HCT116 (cell line): Measurements from ENCODE around the gene AOPEP. TPM values are rescaled to one million over a fixed set of nuclear protein-coding genes. Genes with fewer than 3 reads are reported as not detected.

Source experiments
- ATAC-seq: fragments of 200-7000 bp; cut with Tn5 transposase; 2 replicates; pipeline ENCODE4 v1.9.1; 2020; ENCODE audit warnings: mild to moderate bottlenecking, moderate library complexity
- BruUV-seq: library from RNA; stranded (reverse); fragments of 400-500 nt; replicated peaks from 2 replicates; lab custom pipeline; 2021; lab: Mats Ljungman, UMichigan
- CTCF ChIA-PET: fragments of 300-600 bp; sonication (Branson Sonifier 250); formaldehyde crosslinking; loops from one replicate; lab custom pipeline; 2021; ENCODE audit warnings: antibody characterized with exemption; lab: Charles Lee
- POLR2A ChIA-PET: fragments of 300-600, 350-600 bp; sonication (Branson Sonifier 250); formaldehyde crosslinking; loops from one replicate; lab custom pipeline; 2021; ENCODE audit warnings: antibody characterized with exemption; lab: Charles Lee
- RAD21 ChIA-PET, 2 experiments: fragments of 300-600 bp; sonication (Branson Sonifier 250); formaldehyde crosslinking; loops; one replicate each; lab custom pipeline; 2023; ENCODE audit warnings: low total read pairs in 2 of 2; ENCODE audit not compliant: uncharacterized antibody in 2 of 2, unreplicated experiment in 2 of 2, low non-redundant PET in 1 of 2; lab: Charles Lee
- DNase-seq: peaks from one replicate; pipeline ENCODE4 v3.0.0-alpha.2; 2010; ENCODE audit warnings: low read depth, low spot score
- H2AFZ ChIP-seq: fragments of 200-600 bp; shearing (Covaris generic), sonication (generic); 2 replicates; pipeline ENCODE4 v1.6.1; 2017; ENCODE audit warnings: low read depth, mixed run types, mixed read lengths, antibody characterized with exemption, low read length; ENCODE audit not compliant: poor library complexity, severe bottlenecking
- H3K27ac ChIP-seq: 2 replicates; pipeline ENCODE4 v1.5.1; 2012; ENCODE audit warnings: low read depth, low read length
- H3K27me3 ChIP-seq: fragments of 200-600 bp; sonication (generic); 2 replicates; pipeline ENCODE4 v1.6.1; 2016; ENCODE audit warnings: mixed run types, low read length, mixed read lengths; ENCODE audit not compliant: insufficient read depth
- H3K36me3 ChIP-seq, 2 experiments: fragments of 200-500 bp in 1 of 2; fragments of 200-600 bp in 1 of 2; sonication (Bioruptor generic) in 1 of 2; sonication (generic) in 1 of 2; 2 replicates each; pipeline versions ENCODE4 v1.5.1 to v1.6.1; 2014 to 2016; ENCODE audit warnings: low read length in 2 of 2, inconsistent platforms in 1 of 2, mixed read lengths in 1 of 2, mixed run types in 1 of 2; ENCODE audit not compliant: insufficient read depth in 2 of 2, control insufficient read depth in 1 of 2
- H3K4me1 ChIP-seq, 2 experiments: fragments of 200-600 bp in 1 of 2; sonication (generic) in 1 of 2; 2 replicates each; pipeline versions ENCODE4 v1.5.1 to v1.6.1; 2012 to 2017; ENCODE audit warnings: low read length in 2 of 2, inconsistent platforms in 1 of 2, mild to moderate bottlenecking in 1 of 2, mixed read lengths in 1 of 2, mixed run types in 1 of 2, moderate library complexity in 1 of 2; ENCODE audit not compliant: insufficient read depth in 2 of 2, control insufficient read depth in 1 of 2
- H3K4me2 ChIP-seq: fragments of 200-600 bp; sonication (generic); 2 replicates; pipeline ENCODE4 v1.6.1; 2017; ENCODE audit warnings: mixed run types, low read length, mixed read lengths
- H3K4me3 ChIP-seq, 2 experiments: fragments of 200-600 bp in 1 of 2; sonication (generic) in 1 of 2; replicated peaks in 1 of 2; 2 replicates each; pipeline ENCODE4 v1.5.1; 2011 to 2016; ENCODE audit warnings: low read length in 2 of 2, control low read depth in 1 of 2, low read depth in 1 of 2, mild to moderate bottlenecking in 1 of 2, mixed read lengths in 1 of 2, mixed run types in 1 of 2
- H3K79me2 ChIP-seq: fragments of 200-600 bp; sonication (generic); 2 replicates; pipeline ENCODE4 v1.6.1; 2017; ENCODE audit warnings: mild to moderate bottlenecking, mixed run types, low read length, moderate library complexity, mixed read lengths; ENCODE audit not compliant: insufficient read depth
- H3K9ac ChIP-seq: fragments of 200-600 bp; sonication (generic); 2 replicates; pipeline ENCODE4 v1.6.1; 2016; ENCODE audit warnings: low read length, mixed read lengths
- H3K9me2 ChIP-seq: fragments of 200-600 bp; sonication (generic), shearing (Covaris generic); 2 replicates; pipeline ENCODE4 v1.6.1; 2017; ENCODE audit warnings: mixed run types, mild to moderate bottlenecking, moderate library complexity; ENCODE audit not compliant: insufficient read depth
- H3K9me3 ChIP-seq, 2 experiments: fragments of 200-500 bp in 1 of 2; fragments of 200-600 bp in 1 of 2; sonication (Bioruptor generic) in 1 of 2; sonication (generic) in 1 of 2; 2 replicates each; pipeline ENCODE4 v1.6.1; 2014 to 2017; ENCODE audit warnings: low read length in 2 of 2, mixed read lengths in 2 of 2, inconsistent platforms in 1 of 2, low read depth in 1 of 2, mild to moderate bottlenecking in 1 of 2, mixed run types in 1 of 2, moderate library complexity in 1 of 2; ENCODE audit not compliant: control insufficient read depth in 1 of 2, insufficient read depth in 1 of 2
- H4K20me1 ChIP-seq: fragments of 200-600 bp; sonication (generic), shearing (Covaris generic); 2 replicates; pipeline ENCODE4 v1.6.1; 2017; ENCODE audit warnings: mixed run types, mild to moderate bottlenecking, moderate library complexity; ENCODE audit not compliant: insufficient read depth
- CTCF ChIP-seq, 3 experiments: fragments of 200-600 bp in 1 of 3; sonication (generic) in 1 of 3; IDR thresholded peaks in 2 of 3; conservative IDR thresholded peaks in 1 of 3; 2 replicates each; pipeline ENCODE4 v1.5.1; 2012 to 2017; ENCODE audit warnings: low read depth in 2 of 3, low read length in 2 of 3, antibody characterized with exemption in 1 of 3, borderline replicate concordance in 1 of 3, control low read depth in 1 of 3, mild to moderate bottlenecking in 1 of 3, mixed read lengths in 1 of 3, mixed run types in 1 of 3, moderate library complexity in 1 of 3; ENCODE audit not compliant: insufficient read depth in 1 of 3
- FOSL1 ChIP-seq: IDR thresholded peaks from 2 replicates; pipeline ENCODE4 v1.6.1; 2012; ENCODE audit warnings: low read depth
- JUND ChIP-seq: IDR thresholded peaks from 2 replicates; pipeline ENCODE4 v1.6.1; 2012
- RAD21 ChIP-seq: IDR thresholded peaks from 2 replicates; pipeline ENCODE4 v1.6.1; 2012; ENCODE audit warnings: low read depth, mild to moderate bottlenecking
- SIN3A ChIP-seq: IDR thresholded peaks from 2 replicates; pipeline ENCODE4 v1.6.1; 2012; ENCODE audit warnings: low read depth
- SRF ChIP-seq: IDR thresholded peaks from 2 replicates; pipeline ENCODE4 v1.6.1; 2012; ENCODE audit warnings: low read depth
- intact Hi-C: fragments of 100-400 bp; cut with micrococcal nuclease; formaldehyde crosslinking; loops from 2 replicates; pipeline ENCODE4 v1.10.0; 2022
- total RNA-seq: library from RNA; stranded (reverse); gene quantifications from one replicate; pipeline ENCODE4 v1.2.1, GENCODE V29; 2021; ENCODE audit not compliant: unreplicated experiment
- TF ChIP-seq, protein P1 (sequence below): IDR thresholded peaks from 2 replicates; pipeline ENCODE4 v1.6.1; 2012

Gene AOPEP
- total RNA-seq, 1 experiment from 2014 or later, result 15.1 TPM

- TF ChIP-seq RAD21, result no peak
Observed at GRCh38 chr9:95026148-95026524, 299.6 kb downstream of the AOPEP start (continued).

DNA sequence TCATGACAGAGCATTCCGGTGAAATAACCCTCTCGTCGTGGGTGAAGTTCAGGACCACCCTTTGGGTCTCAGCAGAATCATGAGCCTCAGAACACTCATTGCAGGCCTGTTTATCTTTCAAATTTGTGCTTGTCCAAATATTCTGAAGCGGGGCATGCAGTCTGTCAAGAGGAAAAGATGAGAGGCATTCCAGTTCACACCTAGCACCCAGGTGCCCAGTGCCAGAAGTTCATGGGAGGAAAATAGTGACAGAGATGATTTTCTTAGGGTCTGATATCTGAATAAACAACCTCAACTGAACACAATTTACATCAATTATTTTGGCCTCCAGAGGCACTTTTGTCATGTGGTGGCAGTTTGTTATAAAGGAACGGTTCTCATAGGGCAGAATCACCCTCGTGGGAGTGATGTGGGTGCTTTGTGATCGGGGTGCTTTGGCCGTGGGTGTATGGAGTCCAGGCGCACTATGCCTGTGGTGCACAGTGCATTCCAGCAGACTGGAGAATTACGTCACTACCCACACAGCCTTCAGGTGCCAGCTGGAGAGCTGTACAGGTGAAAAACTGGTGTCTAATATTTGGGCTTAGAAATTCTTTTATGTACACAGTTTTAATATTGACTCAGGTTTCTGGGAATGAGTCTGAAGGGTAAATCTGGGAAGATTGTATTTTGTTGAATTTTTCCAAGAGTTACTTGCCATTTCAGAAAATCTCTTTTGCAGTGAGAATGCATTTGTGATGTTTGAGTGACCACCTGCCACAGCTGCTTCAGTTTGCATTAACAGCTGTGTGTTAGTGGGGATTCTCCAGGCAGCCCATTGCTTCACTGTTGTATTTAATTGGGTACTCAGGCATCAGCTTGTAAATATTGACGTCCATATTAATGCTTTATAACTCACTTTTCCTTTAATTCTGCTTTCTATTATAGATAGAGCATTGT, 301.7 kb downstream of the AOPEP start:
- H3K4me2 ChIP-seq, result no peak overlapping the region
- H3K4me3 ChIP-seq, result no peak overlapping the region
- ChIA-PET CTCF (no interaction called here), RAD21 (no interaction called here), POLR2A (no interaction called here)
- intact Hi-C loops, result no loop called here
- H3K4me1 ChIP-seq, result peaks cover 30 to 31% of the 10 kb centered on the region in 2 experiments
- H4K20me1 ChIP-seq, result no peaks in the 10 kb centered on the region
- no peaks in the 10 kb centered on the region for H3K27me3 ChIP-seq
- H3K9me3 ChIP-seq, result no peaks in the 10 kb centered on the region
- no TSS peak for BruUV-seq
- H3K27ac ChIP-seq, result no peak overlapping the region
- peaks cover 6% of the 10 kb centered on the region; the same call in 1 of the 2 replicates for H3K79me2 ChIP-seq
- H3K9ac ChIP-seq, result no peak overlapping the region
- H2AFZ ChIP-seq, result no peak overlapping the region
- TF ChIP-seq FOSL1 (no peak), JUND (no peak), SIN3A (no peak), RAD21 (no peak)
- ATAC-seq (no peak), DNase-seq (no peak)
- H3K36me3 ChIP-seq, result no peaks in the 10 kb centered on the region
- H3K9me2 ChIP-seq, result no peaks in the 10 kb centered on the region

- TF ChIP-seq SRF, result no peak
- TF ChIP-seq, protein P1, sequence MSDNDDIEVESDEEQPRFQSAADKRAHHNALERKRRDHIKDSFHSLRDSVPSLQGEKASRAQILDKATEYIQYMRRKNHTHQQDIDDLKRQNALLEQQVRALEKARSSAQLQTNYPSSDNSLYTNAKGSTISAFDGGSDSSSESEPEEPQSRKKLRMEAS, result no peak
- no peak for TF ChIP-seq CTCF (IDR thresholded peaks at IDR 0.05 in 2 of 3, conservative IDR thresholded peaks at IDR 0.05 in 1 of 3; ENCODE audit: borderline replicate concordance in 1 of 3, insufficient read depth in 1 of 3, low read depth in 2 of 3, low read length in 2 of 3)
- no peaks in the 10 kb centered on the region for H3K27me3 ChIP-seq
- no peak overlapping the region for H3K4me2 ChIP-seq
- BruUV-seq, result no TSS peak
- ChIA-PET RAD21 (no interaction called here), POLR2A (no interaction called here), CTCF (no interaction called here)
- no peaks in the 10 kb centered on the region for H3K36me3 ChIP-seq
- no peak overlapping the region for H2AFZ ChIP-seq
- peaks cover 6% of the 10 kb centered on the region; the same call in 1 of the 2 replicates for H3K79me2 ChIP-seq
- H3K4me3 ChIP-seq, result no peak overlapping the region
- DNase-seq (no peak), ATAC-seq (no peak)
- H3K27ac ChIP-seq, result no peak overlapping the region
- intact Hi-C loops, result no loop called here
- peaks cover 24 to 26% of the 10 kb centered on the region in 2 experiments for H3K4me1 ChIP-seq
- H3K9me3 ChIP-seq, result no peaks in the 10 kb centered on the region
- H3K9ac ChIP-seq, result no peak overlapping the region
- H4K20me1 ChIP-seq, result no peaks in the 10 kb centered on the region
- H3K9me2 ChIP-seq, result no peaks in the 10 kb centered on the region
Observed at GRCh38 chr9:95028853-95029219, 302.3 kb downstream of the AOPEP start.
